GM21367 (cell line): ENCODE data around the gene LHFPL5.

ENCODE experiments used
- ATAC-seq: cut with Tn5 transposase; IDR thresholded peaks from one replicate; pipeline ENCODE4 v1.9.1; 2021; ENCODE audit not compliant: unreplicated experiment

The LHFPL5 gene

GRCh38 chr6:35790683-35791082 is 14.5 kb upstream of the LHFPL5 start:
- no peak for ATAC-seq

GRCh38 chr6:35794536-35795452 is 10.4 kb upstream of the LHFPL5 start:
- no peak for ATAC-seq

GRCh38 chr6:35795453-35796071 is 9.6 kb upstream of the LHFPL5 start:
- no peak for ATAC-seq

- ATAC-seq = no peak
Measured at GRCh38 chr6:35796236-35796635, 8.9 kb upstream of the LHFPL5 start.

- ATAC-seq = no peak
Measured at GRCh38 chr6:35797837-35798526, 7.2 kb upstream of the LHFPL5 start.

- no peak for ATAC-seq
Measured at GRCh38 chr6:35798706-35799105, 6.4 kb upstream of the LHFPL5 start.

GRCh38 chr6:35801148-35801547 is 4.0 kb upstream of the LHFPL5 start:
- no peak for ATAC-seq

GRCh38 chr6:35808688-35809087 is 3.5 kb downstream of the LHFPL5 start:
- ATAC-seq = no peak

GRCh38 chr6:35809809-35810208 is 4.7 kb downstream of the LHFPL5 start:
- ATAC-seq = no peak

GRCh38 chr6:35810971-35811698 is 6.0 kb downstream of the LHFPL5 start:
- ATAC-seq = no peak

- ATAC-seq = no peak
Measured at GRCh38 chr6:35811699-35811995, 6.5 kb downstream of the LHFPL5 start.

- ATAC-seq = no peak
Measured at GRCh38 chr6:35817515-35817914, 12.4 kb downstream of the LHFPL5 start.

GRCh38 chr6:35823601-35824000 is 18.4 kb downstream of the LHFPL5 start:
- ATAC-seq = no peak

- ATAC-seq = no peak
Measured at GRCh38 chr6:35824552-35825192, 19.5 kb downstream of the LHFPL5 start.

- no peak for ATAC-seq
Measured at GRCh38 chr6:35829306-35829705, 24.2 kb downstream of the LHFPL5 start.

- ATAC-seq = no peak
Measured at GRCh38 chr6:35831257-35832007, 26.3 kb downstream of the LHFPL5 start.

- no peak for ATAC-seq
Measured at GRCh38 chr6:35833536-35833935, 28.4 kb downstream of the LHFPL5 start.

- ATAC-seq = no peak
Measured at GRCh38 chr6:35839019-35839418, 33.9 kb downstream of the LHFPL5 start.

- no peak for ATAC-seq
Measured at GRCh38 chr6:35842381-35842780, 37.2 kb downstream of the LHFPL5 start.

GRCh38 chr6:35844290-35844689 is 39.1 kb downstream of the LHFPL5 start:
- no peak for ATAC-seq
